Activated CD4-positive, alpha-beta T cell treated with anti-CD3 and anti-CD28 coated beads, Interleukin-2, amount 50 U/mL, for 4 hours (primary cell): ENCODE measurements around the gene MRM2.

Experiments used
- DNase-seq, 2 experiments: peaks; one replicate each; pipeline ENCODE4 v3.0.0-alpha.2; 2020

The MRM2 gene

DNA sequence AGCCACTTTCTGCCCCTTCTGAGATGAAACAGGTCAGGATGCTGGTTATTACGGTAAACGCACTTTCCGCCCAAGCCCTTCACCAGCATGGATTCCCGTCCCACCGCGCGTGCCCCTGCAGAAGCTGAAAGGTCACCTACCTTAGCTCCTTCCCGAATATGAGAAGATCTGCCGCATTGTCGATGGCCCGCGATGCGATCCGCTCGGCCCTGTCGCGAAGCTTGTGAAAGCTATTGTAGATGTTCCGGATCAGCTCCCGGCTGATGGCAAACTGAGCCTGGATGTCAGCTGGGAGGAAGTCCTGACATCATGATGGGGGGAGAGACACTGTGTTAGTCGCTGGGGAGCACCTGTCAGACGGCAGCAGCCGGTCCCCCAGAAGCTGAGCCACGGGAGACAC lies 22.2 kb upstream of the MRM2 start:
- no peak for DNase-seq

- DNase-seq: no peak
Observed at GRCh38 chr7:2263176-2263575, 21.2 kb upstream of the MRM2 start.

DNA sequence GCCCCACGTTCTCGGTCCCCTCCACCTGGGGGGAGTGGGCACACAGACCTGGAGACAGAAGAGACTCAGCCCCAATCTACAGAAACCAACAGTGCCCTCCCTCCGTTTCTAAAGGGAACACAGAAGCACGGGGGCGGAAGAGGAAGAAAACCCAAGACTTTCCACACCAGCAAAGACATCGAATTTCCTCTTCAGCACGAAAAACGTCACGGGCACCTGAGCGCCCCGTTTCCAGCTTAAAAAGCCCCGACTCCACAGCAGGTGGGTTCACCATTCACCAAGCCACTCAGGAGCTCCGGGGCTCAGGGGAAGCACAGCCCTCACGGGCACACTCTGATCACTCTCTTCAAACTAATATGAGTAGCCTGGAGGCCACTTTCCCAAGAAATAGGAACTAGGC lies 19.6 kb upstream of the MRM2 start:
- peak; percentile 23 to 37 for DNase-seq

GRCh38 chr7:2260820-2261219 lies 18.8 kb upstream of the MRM2 start:
- DNase-seq: no peak

DNA sequence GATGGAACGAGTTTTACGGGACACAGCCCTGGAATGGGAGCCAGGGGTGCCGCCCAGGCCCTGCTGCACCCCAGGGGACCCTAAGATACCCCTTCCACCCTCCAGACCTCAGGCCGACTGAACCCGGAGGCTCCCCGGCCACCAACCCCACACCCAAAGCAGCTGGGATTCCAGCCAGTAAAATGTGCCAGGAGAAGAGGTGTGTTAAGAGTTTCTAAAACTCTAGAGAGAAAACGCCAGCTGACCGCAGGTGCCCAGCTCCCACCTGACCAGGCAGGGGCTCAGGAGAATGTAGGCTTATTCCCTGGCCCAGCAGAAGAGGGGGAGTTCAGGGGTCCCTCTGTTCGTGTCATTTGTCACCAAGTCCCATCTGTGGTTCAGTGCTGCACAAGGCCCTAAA lies 17.5 kb upstream of the MRM2 start:
- no peak for DNase-seq

DNA sequence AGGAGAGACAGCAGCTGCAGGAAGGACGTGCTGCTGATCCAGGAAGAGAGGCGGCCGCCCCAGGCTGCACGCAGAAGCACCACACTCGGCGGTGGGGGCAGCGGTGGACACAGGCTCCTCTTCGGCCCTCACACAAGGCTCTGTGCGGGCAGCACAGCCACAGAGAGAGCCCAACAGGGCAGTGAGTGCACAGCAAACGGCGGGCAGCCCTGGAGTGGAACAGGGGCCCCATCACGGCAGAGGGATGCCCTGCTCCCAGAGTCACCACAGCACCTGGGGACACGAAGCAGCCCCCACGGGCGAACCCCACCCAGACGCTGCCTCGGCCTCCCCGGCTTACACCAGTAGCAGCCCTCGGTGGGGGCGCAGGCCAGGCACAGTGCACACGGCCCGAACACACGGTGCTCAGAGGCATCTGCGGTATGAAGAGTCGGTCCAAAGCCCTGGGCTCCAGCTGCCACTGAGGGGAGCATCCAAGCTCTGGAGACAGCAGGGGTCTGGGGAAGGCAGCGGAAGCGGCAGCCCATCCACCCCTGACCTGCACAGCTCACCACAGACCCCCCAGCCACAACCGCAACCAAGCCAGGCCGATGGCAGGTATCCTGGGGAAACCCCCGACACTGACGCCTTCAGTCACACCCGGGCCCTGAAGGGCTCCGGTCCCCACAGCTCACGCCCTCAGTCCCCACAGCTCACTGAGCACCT lies 16.8 kb upstream of the MRM2 start:
- no peak for DNase-seq

- DNase-seq: no peak
Observed at GRCh38 chr7:2257651-2258050, 15.6 kb upstream of the MRM2 start.

DNA sequence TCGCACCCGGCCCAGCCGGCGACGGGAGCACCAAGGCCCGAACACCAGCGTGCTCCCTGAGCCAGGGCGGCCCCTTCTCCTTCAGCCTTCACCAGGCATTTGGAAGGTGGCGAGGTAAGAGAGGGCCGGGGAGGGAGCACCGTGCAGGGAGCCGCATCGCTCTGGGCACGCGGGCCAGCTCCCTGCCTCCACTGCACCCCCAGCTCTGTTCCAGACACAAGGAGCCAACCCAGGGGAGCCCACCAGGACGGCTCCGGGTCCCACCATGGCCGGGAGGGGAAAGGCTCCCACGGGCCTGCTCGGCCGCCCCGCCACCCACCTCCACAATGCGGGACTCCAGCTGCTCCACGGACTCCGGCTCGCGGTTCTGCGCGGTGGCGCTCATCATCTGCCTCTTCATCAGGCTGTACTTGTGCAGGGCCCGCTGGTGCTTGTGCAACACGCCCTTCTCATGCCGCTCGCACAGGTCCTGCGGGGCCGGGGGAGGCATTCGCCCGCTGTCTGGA lies 15.1 kb upstream of the MRM2 start:
- no peak for DNase-seq

- no peak for DNase-seq
Observed at GRCh38 chr7:2256306-2257045, 14.5 kb upstream of the MRM2 start.

DNA sequence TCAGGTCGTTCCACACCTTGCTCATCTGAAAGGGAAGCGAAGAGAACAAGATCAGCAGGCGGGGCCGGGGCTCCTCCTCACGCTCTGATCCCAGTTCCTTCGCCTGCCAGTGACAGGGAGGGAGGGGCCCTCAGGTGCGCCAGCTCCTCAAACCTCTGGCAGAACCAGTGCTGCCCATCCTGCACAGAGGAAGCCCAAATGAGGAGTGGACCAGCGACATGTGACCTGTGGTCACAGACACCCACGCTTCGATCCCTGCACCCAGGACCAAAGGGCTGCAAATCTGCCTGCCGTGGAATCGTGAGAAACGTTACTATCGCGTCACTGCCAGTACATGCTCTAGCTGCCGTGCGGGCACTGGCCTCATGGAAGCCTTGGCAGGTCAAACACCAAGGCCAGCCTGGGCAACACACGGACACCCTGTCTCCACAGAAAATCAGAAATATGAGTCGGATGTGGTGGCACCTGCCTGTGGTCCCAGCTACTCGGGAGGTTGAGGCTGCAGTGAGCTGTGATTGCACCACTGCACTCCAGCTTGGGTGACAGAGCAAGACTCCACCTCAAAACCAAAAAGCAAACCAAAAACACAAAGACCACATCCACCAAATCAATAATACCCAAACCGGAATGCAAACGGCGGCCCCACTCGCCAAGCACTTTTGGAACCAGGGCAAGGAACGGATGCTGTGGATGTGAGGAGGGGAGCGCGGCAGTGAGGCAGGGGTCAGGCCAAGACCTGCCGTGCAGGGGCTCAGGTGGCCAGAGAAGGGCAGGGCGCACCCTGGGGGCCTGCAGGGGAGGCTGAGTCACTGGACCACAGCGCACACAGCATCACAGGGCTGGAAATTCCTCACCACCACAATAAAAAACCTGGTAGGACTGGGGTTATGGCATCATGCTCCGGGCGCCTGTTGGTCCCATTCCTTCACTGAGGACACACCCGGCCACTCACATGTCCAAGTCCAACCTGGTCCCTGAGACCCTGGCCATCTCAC lies 13.4 kb upstream of the MRM2 start:
- DNase-seq: no peak

- no peak for DNase-seq
Observed at GRCh38 chr7:2254429-2255144, 12.6 kb upstream of the MRM2 start.

DNA sequence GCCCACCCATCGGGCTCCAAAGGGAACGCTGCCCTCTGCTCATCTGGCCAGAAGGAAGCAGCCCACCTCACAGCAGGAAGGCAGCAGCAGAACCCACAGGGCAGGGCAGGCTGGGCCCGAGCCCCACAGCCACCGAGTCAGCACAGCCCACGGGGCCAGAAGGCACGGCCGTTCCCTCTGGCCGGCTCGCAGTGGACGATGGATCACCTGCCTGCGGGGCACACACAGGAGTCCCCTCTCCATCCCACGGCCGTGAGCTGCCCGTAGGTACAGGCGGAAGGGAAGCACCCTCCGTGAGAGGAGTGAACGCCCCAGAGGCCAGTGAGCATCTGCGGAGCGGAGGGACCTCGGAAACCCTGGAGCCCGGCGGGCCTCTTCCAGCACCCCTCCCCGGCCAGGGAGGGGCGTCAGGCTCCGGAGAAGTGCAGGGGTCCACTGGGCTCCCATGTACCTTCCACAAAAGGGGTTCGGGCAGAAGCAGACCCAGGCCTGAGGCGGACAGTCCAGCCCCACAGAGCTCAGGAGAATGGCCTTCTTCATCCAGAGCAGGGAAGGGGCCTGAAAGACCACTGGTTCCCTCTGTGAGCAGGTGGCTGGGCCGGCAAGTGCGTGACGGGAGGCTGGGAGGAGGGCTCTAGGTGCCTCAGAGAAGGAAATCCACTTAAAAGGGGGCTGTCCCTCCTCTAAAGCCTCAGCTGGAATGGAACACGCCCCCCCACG lies 11.7 kb upstream of the MRM2 start:
- DNase-seq: no peak

DNA sequence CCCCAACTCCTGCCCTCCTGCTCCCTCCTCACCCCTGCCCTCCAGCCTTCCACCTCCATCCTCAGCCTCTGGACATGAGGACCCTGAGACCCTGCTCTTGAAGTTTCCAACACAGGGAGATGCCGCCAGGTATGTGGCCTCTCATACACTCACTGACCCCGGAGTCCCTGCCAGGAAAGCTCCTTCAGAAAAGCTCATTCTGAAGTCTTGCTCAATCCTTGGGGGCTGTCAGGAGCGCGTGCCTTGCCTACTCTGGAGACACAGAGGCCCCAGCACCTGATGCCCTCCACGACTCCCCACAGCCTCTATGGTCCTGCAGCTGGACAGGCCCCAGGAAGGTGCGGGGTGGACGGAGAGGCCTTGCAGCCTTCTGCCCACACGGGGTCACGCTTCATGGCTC lies 11.0 kb upstream of the MRM2 start:
- DNase-seq: no peak

- DNase-seq: no peak
Observed at GRCh38 chr7:2251841-2252771, 10.1 kb upstream of the MRM2 start.

DNA sequence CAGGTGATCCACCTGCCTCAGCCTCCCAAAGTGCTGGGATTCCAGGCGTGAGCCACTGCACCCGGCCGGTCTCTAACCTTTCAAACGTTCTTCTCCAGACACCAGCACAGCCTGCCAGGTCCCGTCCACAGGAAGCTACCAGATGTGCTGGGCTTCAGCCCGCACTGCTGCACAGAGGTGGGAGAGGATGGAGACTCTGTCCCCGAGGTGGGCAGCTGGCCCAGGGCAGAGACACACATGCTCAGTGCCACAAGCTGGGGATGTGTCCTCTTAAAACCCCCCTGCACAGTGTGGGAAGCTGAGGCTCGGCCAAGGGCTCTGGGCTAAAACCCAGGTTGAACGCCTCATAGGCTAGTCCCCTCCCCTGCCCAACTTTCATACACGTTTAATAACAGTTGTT lies 9.4 kb upstream of the MRM2 start:
- DNase-seq: no peak

GRCh38 chr7:2249744-2250323 lies 7.8 kb upstream of the MRM2 start:
- no peak for DNase-seq

- DNase-seq: no peak
Observed at GRCh38 chr7:2248984-2249694, 7.1 kb upstream of the MRM2 start.

DNA sequence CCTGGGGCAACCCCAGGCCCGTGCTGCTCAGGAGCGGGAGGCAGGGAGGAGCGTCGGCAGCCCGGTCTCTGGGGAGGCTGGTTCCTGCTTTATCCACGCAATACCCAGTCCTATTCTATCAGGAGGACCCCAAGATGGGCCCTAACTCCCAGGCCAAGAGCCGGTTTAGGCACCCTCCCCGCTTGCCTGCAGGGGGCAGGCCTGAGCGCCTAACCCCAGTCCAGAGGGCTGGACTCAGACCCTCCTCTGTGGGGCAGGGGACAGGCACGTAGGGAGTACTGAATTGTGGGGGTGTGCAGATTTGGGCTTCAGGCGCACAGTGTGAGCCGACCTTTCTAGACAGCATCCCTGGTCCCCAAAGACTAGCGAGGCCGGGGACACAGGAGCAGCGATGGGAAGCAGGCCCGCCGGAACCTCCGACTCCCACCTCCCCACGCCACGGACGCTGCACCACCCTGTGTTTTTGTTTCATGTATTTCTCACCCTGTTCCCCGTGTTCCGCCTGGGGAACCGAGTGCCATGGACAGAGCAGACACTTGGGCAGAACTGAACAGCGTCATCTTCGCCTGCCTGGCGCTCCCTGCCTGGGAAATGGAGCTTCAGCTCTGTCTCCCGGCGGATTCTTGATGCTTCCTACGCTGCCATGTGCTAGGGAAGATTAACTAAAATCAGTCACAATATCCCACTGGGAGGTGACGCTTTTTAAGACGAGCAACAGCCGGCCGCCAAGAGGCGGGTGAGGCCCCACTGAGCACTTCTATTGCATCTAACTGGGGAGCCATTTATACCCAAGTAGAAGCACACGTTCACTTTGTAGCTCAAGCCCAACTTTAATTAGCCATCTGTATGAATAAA lies 5.4 kb upstream of the MRM2 start:
- no peak for DNase-seq
